SU-DHL-6 (cell line): ENCODE results near the gene PPFIA2.

Source experiments
- H2AFZ ChIP-seq: fragments of 200-600 bp; sonication (generic); 2 replicates; pipeline ENCODE4 v1.6.1; 2014; ENCODE audit warnings: low read depth, mild to moderate bottlenecking, moderate library complexity, mixed read lengths, antibody characterized with exemption, low read length; ENCODE audit not compliant: severe bottlenecking
- H3F3A ChIP-seq: fragments of 200-600 bp; shearing (Covaris generic); 2 replicates; pipeline ENCODE4 v1.6.0; 2016; ENCODE audit warnings: antibody characterized with exemption, mild to moderate bottlenecking; ENCODE audit not compliant: insufficient read depth
- H3K27ac ChIP-seq: fragments of 200-600 bp; sonication (generic); 2 replicates; pipeline ENCODE4 v1.5.1; 2016; ENCODE audit warnings: low read depth, mild to moderate bottlenecking, low read length, moderate library complexity, mixed read lengths
- H3K27me3 ChIP-seq: fragments of 200-600 bp; sonication (generic), shearing (Covaris generic); 2 replicates; pipeline ENCODE4 v1.6.0; 2014; ENCODE audit warnings: mild to moderate bottlenecking, low read length
- H3K36me3 ChIP-seq: fragments of 200-600 bp; sonication (generic); 2 replicates; pipeline ENCODE4 v1.6.1; 2014; ENCODE audit warnings: mild to moderate bottlenecking, low read length, mixed read lengths
- H3K4me2 ChIP-seq: fragments of 300-600, 200-600 bp; shearing (Covaris generic), sonication (generic); 2 replicates; pipeline ENCODE4 v1.6.0; 2014; ENCODE audit warnings: low read length, low read depth, mild to moderate bottlenecking; ENCODE audit not compliant: poor library complexity, severe bottlenecking
- H3K4me3 ChIP-seq: fragments of 200-600 bp; sonication (generic); 2 replicates; pipeline ENCODE4 v1.5.1; 2014; ENCODE audit warnings: antibody characterized with exemption, low read length, mild to moderate bottlenecking, mixed read lengths; ENCODE audit not compliant: insufficient read depth, poor library complexity, severe bottlenecking
- H3K79me2 ChIP-seq: fragments of 200-600 bp; sonication (generic); 2 replicates; pipeline ENCODE4 v1.6.1; 2014; ENCODE audit warnings: mild to moderate bottlenecking, low read length, moderate library complexity; ENCODE audit not compliant: insufficient read depth
- H3K9ac ChIP-seq: fragments of 200-600 bp; sonication (generic); 2 replicates; pipeline ENCODE4 v1.7.0; 2014; ENCODE audit warnings: mild to moderate bottlenecking, low read length
- H3K9me2 ChIP-seq: fragments of 200-600 bp; sonication (generic); replicated peaks from 2 replicates; pipeline ENCODE4 v1.6.1; 2014; ENCODE audit warnings: low read length; ENCODE audit not compliant: insufficient read depth
- H3K9me3 ChIP-seq: fragments of 200-600 bp; sonication (generic); 2 replicates; pipeline ENCODE4 v1.6.1; 2014; ENCODE audit warnings: low read length, mixed read lengths; ENCODE audit not compliant: insufficient read depth
- H4K20me1 ChIP-seq: fragments of 200-600 bp; sonication (generic); 2 replicates; pipeline ENCODE4 v1.6.1; 2014; ENCODE audit warnings: low read depth, mild to moderate bottlenecking, antibody characterized with exemption, low read length, moderate library complexity, mixed read lengths
- CTCF ChIP-seq: fragments of 200-600 bp; sonication (generic); IDR thresholded peaks from one replicate; pipeline ENCODE4 v1.5.1; 2017; ENCODE audit warnings: antibody characterized with exemption, mild to moderate bottlenecking, low read length, moderate library complexity; ENCODE audit not compliant: insufficient read depth, poor library complexity, severe bottlenecking
- EZH2phosphoT487 ChIP-seq: fragments of 200-600 bp; sonication (generic), shearing (Covaris generic); conservative IDR thresholded peaks from 2 replicates; pipeline ENCODE4 v1.6.1; 2018; ENCODE audit warnings: mild to moderate bottlenecking, antibody characterized with exemption, low read length, moderate library complexity, mixed read lengths

The PPFIA2 gene

GRCh38 chr12:81615026-81615588, 144.0 kb downstream of the PPFIA2 start:
- Histone ChIP-seq H3K4me3 (no peak overlapping the region), H3F3A (no peaks in the 10 kb centered on the region), H4K20me1 (no peaks in the 10 kb centered on the region), H2AFZ (no peak overlapping the region), H3K9ac (no peak overlapping the region), H3K4me2 (no peak overlapping the region), H3K36me3 (no peaks in the 10 kb centered on the region), H3K27ac (no peak overlapping the region), H3K9me3 (no peaks in the 10 kb centered on the region), H3K79me2 (no peaks in the 10 kb centered on the region), H3K9me2 (no peaks in the 10 kb centered on the region), H3K27me3 (no peaks in the 10 kb centered on the region)
- TF ChIP-seq EZH2phosphoT487 (no peak), CTCF (no peak)

- no peaks in the 10 kb centered on the region for H3F3A ChIP-seq
- peak overlapping the region; percentile 23 for H2AFZ ChIP-seq
- no peaks in the 10 kb centered on the region for H3K36me3 ChIP-seq
- H3K27ac ChIP-seq, result no peak overlapping the region
- no peaks in the 10 kb centered on the region for H3K27me3 ChIP-seq
- no peak overlapping the region for H3K4me2 ChIP-seq
- H4K20me1 ChIP-seq, result no peaks in the 10 kb centered on the region
- no peaks in the 10 kb centered on the region for H3K9me3 ChIP-seq
- H3K9ac ChIP-seq, result no peak overlapping the region
- no peaks in the 10 kb centered on the region for H3K9me2 ChIP-seq
- H3K79me2 ChIP-seq, result no peaks in the 10 kb centered on the region
- TF ChIP-seq CTCF, result no peak
- no peak overlapping the region for H3K4me3 ChIP-seq
These were observed 147.9 kb downstream of the PPFIA2 start for GRCh38 chr12:81610955-81611889.

DNA sequence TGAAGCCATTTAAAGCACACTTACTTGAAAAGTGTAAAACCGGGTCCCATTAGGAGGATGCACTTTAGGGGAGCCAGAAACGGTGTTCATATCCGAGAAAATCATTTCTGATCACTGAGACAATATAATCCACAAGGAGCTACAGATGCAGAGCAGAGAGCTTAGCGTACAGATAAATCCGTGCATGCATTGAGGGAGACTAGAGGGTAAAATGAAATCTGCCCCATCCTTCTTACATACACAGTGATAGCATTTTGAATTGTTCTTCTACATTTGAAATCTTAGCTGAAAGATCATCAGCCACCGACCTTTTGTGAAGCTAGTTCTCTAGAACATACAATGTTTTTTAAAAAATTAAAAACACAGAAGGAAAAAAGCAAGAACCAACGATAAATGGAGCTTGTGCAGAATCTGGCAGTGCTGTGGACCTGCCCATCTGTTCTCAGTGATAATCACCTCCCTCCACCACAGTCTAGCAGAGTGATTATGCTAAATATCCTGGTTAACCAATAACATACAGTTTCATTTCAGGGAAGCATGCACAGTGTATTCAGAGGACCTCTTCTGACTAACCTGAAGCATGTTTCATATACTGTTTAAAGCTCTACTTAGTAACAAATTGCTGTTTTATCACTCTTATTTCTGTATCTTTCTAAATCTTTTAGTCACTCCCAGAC, 161.1 kb downstream of the PPFIA2 start:
- Histone ChIP-seq H3K27ac (no peak overlapping the region), H2AFZ (no peak overlapping the region), H3K79me2 (no peaks in the 10 kb centered on the region), H4K20me1 (no peaks in the 10 kb centered on the region), H3K27me3 (no peaks in the 10 kb centered on the region), H3K9me2 (no peaks in the 10 kb centered on the region), H3K4me3 (no peak overlapping the region), H3K9me3 (no peaks in the 10 kb centered on the region), H3K36me3 (no peaks in the 10 kb centered on the region), H3K4me2 (no peak overlapping the region), H3K9ac (no peak overlapping the region), H3F3A (no peaks in the 10 kb centered on the region)
- TF ChIP-seq EZH2phosphoT487 (no peak), CTCF (no peak)
